G401 (cell line): ENCODE measurements around the gene GPR132. TPM values are rescaled to one million over a fixed set of nuclear protein-coding genes. Genes with fewer than 3 reads are reported as not detected.
A peak's percentile ranks its signal among the peaks of the same experiment; 100 is the strongest.
"Not testable (repeated sequence)": the region's sequence is repeated elsewhere in the genome, so short reads cannot be mapped to it uniquely, and the experiment has no call there.

Experiments used
- DNase-seq: peaks from one replicate; pipeline ENCODE4 v3.0.0-alpha.2; 2015; ENCODE audit warnings: low spot score
- in situ Hi-C: cut with HindIII; loops from 2 replicates; pipeline ENCODE4 v1.10.0; 2016; ENCODE audit warnings: low sequenced_read_pairs, mixed read lengths
- total RNA-seq: library from RNA; depleted of rRNA; stranded (reverse); fragments of >200 nt; shearing (Covaris generic); gene quantifications from 2 replicates; pipeline ENCODE4 v1.2.3, GENCODE V29; 2014

GPR132 gene
- total RNA-seq, 1 experiment from 2014 or later, result not detected

DNA sequence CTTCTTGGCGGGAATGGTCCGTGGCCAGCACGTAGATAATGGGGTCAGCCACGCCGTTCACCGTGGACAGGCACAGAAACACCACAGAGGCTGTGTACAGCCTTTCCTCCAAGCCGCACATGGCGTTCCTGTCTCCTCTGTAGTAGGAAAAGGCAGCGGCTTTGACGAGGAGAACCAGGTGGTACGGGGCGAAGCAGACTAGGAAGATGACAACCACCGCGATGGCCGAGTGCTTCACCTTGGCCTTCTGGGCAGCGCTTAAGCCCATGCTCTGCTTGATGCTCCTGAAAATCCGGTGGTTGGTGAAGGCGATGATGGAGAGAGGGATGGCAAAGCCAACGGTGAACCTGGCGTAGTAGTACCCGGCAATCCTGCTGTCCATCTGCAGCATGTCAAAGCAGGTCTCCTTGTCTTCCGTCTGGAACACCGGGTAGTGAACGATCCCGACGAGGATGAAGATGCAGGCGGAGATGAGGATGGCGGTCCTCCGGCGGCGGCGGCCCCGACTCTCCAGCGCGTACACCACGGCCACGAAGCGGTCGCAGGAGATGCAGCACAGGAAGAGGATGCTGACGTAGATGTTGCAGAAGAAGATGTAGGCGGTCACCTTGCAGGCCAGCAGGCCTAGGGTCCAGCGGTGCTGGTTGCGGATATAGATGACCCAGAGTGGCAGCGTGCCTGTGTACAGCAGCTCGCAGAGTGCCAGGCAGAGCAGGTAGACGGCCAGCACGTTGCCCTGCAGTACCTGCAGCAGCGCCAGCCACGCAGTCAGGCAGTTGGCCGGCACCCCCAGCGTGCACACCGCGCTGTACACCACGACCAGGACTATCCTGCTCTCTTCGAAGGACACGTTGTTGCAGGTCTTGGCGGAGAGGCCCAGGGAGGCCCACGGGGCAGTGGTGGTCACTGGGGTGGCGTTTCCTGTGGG lies 13.8 kb downstream of the GPR132 start:
- in situ Hi-C loops, result no loop called here
- no peak for DNase-seq

DNA sequence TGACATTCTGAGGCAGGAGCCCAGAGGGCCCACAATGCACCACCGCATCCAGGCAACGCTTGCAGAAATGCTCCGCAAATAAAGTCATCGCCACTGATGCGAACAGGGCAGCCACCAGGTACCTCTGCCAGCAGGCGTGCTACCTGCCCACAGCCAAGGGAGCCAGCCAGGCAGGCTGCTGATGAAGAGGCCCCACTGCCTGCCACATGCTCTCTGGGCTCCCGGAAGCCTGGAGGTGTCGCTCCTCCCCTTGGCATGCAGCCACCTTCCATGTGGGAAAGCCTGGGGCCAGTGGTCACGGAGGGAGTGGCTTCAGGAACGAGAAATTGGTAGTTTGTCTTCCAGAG lies 14.7 kb downstream of the GPR132 start:
- DNase-seq, result no peak
- in situ Hi-C loops, result no loop called here

DNA sequence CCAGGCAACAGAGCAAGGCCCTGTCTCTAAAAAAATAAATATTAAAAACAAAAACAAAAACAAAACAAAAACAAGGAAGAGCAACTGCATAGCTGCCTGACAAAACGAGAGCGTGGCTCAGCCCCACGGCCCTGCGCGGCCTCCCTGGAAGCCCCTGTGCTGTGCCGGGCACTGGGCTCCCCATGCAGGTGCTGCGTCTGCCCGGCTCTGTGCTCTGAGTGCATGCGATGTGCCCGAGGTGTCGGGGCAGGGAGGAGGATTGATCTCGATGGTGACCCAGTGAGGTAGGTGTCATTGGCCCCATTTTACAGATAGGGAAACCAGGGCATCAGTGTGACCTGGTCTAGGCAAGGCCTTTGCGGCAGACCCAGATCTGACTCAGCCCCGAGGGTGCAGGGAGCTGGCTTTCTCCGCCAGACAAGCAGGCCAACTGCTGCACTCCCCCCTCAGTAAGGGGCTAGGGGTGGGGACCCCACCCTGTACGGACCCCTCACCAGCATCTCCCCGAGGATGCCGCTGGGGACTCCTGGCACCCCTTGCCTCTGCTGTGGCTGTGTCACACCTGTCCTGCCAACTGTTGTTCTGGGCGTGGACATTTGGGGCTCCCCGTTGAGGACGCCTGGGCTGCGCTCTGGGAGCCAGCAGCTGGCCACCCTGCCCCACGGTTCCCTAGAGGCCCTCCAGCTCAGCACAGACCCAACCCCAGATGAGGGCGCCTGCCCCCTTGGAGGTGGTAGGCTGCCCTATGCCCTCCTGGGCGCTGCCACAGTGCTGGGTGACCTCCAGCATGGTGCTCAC lies 15.3 kb downstream of the GPR132 start:
- no peak for DNase-seq
- in situ Hi-C loops, result no loop called here

DNA sequence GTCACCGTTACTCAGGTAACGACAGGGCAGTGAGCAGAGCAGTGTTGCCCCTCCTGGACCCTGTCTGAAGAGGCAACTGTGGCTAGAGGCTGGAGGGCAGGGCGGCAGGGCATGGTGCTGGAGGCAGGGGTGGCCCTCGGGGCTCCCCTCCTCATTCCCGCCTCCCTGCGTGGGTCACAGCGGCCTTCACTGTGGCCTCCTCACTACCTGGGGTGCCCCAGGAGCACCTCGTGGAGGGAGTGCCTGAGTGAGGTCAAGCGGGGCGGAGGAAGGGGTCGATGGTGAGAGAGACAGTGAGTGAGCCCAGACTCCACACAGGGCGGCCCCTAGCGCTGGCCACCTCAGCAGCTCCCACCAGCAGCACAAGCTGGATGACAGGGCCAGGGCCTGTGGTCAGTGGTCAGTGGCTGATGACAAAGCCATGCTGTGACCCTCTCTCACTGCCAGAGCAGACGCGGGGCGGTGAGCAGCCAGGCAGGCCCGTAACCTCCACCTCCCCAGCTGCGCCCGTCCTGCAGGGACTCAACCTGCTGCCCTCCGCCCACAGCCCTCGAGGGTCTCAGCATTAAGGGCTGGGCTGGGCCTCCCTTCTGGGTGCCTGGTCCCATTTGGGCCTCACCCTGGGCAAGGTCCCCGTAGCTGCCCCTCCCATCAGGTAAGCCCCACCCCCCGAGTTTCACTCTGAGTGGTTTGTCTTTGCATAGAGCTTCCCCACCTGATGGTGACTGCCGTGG lies 17.8 kb downstream of the GPR132 start:
- in situ Hi-C loops, result no loop called here
- DNase-seq, result no peak

DNA sequence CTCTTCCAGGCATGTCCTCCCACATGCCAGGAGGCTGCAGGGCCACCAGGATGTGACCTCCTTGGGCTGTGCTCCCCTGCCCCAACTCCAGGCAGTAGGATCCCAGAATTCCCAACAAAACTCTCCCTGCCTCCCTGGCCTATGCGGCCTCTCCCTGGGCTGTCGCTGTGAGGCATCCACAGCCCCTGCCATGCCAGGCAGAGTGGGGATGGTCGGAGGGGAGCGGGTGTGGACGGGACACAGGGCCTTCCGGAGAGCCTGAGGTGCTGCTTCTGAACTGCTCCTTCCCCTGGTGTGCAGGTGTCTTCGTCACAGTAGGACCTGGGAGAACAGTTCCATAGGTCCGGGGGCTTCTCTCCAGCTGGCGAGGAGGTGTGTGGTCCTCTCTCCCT lies 18.3 kb downstream of the GPR132 start:
- in situ Hi-C loops, result no loop called here
- DNase-seq, result no peak

DNA sequence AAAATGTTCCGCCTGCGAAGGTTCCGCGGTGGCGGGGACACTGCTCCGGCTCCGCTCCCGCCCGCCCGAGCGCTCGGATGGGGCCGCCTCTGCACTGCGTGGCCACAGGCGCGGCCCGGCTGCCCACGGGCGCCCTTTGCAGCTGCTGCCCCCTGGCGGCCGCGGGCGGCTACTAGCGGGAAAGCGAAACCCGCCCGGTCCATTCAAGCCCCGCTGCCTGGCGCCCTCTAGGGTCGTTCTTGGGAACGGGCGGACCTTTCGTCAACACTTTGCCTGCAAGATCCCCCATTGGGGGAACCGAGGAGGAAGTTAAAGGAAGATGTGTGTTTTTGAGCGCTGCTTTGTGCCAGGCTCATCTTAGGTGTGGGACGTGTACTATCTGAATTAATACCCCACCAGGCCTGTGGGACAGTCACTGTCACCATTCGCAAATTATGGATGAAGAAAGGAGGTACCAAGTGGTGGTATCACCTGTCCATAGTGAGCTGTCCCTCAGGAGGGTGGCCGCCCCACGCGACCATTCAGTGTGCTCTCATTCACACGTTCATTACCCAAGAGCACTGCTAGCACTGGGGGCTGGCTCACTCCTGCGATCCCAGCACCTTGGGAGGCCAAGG lies 19.4 kb downstream of the GPR132 start:
- peak; percentile 74 for DNase-seq
- in situ Hi-C loops, result no loop called here

DNA sequence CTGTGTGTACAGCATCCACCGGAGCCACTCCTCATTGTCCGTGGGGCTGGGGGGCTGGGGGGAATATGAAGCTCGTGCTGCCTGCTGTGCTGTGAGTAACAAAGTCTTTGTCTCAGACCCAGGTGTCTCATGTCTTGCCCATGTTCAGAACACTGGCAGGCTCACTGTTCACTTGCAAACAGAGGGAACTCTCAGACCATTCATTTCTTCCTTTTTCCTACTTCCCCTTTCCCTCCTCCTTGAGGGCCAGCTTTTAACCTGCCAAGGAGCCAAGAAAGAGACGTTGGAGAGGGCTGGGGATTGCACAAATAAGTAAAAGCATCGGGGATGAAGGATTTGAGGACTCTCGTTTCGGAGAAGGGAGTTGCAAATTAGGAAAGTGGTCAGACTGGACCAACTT lies 21.6 kb downstream of the GPR132 start:
- in situ Hi-C loops, result no loop called here
- no peak for DNase-seq

DNA sequence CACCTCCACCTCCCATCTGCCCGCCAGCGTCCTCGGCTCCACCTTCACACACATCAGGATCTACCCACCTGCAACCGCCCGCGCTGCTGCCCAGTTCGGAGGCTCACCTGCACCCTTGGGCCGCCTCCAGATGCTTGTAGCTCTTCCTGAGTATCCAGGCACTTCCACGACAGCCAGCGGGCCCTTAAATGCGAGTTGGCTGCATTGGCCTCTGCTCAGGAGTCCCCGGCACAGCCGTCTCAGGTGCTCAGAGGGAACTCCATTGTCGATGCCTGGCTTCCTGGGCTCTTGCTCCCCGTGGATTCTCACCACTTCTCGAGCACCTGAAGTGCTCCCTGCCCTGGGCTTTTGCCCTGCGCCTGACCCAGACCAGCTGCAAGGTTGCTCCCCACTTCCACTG lies 22.4 kb downstream of the GPR132 start:
- in situ Hi-C loops, result no loop called here
- DNase-seq, result no peak

DNA sequence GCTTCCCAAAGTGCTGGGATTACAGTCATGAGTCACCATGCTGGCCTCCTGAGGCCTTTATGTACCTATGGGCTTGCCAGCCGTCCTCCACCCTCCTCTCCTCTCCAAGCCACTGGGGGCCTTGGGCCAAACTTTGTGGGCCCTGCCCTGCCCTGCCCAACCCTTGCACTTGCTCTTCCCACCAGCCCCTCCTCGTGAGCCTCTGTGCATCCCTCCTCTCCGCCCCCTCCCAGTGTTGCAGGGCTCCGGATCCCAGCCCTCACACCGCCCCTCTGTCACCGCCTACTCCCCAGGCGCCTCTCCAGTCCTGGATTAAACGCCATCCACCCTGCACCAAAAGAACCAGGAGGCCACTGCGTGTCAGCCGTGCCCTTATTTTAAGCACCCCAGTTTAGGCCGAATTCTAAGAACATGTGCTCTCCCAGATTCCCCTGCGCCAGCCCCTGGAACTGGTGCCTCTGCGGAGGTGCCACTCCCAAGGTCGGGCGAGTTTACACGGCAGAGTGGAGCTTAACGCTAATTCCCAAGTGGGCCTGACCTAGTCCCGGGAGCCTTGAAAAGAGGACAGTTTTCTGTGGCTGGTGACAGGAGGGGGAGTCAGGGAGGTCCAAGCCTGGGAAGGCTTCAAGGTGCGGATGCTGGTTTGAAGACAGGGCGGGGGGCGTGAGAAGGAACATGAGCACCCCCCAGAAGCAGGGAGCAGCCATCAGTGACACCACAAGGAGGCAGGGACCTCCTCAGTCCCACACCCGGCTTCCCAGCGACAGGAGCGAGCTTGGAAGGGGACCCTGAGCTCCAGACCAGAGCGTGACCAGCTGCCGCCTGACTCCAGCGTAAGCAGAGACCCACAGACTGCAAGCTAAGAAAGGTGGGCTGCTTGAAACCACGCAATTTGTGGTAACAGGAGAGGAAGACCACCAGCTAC lies 23.1 kb downstream of the GPR132 start:
- in situ Hi-C loops, result no loop called here
- DNase-seq, result no peak

DNA sequence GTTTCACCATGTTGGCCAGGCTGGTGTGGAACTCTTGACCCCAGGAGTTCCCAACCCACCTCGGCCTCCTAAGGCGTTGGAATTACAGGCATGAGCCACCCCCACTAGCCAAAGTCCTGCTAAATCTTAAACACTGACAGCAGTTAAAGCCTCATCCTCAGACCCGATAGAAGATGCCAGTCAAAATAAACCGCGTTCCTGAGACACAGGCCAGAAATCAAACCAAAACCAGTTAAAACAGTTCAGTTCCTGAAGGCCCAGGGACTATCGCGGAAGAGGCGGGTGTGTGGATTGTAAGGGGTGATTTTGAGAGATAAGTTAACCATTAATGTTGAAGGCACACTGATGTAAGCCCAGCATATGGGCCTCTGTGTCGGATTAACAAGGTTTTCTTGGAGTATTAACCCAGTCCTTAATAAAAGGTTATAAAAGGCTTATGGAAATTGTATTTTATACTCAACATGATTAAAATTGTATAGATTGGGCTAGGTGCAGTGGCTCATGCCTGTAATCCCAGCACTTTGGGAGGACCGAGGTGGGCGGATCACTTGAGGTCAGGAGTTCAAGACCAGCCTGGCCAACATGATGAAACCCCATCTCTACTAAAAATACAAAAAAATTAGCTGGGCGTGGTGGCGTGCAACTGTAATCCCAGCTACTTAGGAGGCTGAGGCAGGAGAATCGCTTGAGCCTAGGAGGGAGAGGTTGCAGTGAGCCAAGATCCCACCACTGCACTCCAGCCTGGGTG lies 25.6 kb downstream of the GPR132 start:
- DNase-seq, result no peak
- in situ Hi-C loops, result no loop called here

DNA sequence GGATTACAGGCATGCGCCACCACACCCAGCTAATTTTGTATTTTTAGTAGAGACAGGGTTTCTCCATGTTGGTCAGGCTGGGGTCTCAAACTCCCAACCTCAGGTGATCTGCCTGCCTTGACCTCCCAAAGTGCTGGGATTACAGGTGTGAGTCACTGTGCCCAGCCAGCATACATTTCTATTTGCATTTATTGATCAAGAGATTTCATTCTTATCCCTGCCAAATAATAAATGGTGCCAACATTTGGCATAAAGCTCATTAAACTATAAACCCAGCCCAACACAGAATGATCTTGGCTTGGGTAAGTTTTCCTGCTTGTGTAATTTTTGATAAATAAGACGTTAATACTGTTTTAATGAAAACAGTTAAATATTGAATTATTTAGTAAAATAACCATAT lies 29.6 kb downstream of the GPR132 start:
- in situ Hi-C loops, DNase-seq: not testable (repeated sequence)

DNA sequence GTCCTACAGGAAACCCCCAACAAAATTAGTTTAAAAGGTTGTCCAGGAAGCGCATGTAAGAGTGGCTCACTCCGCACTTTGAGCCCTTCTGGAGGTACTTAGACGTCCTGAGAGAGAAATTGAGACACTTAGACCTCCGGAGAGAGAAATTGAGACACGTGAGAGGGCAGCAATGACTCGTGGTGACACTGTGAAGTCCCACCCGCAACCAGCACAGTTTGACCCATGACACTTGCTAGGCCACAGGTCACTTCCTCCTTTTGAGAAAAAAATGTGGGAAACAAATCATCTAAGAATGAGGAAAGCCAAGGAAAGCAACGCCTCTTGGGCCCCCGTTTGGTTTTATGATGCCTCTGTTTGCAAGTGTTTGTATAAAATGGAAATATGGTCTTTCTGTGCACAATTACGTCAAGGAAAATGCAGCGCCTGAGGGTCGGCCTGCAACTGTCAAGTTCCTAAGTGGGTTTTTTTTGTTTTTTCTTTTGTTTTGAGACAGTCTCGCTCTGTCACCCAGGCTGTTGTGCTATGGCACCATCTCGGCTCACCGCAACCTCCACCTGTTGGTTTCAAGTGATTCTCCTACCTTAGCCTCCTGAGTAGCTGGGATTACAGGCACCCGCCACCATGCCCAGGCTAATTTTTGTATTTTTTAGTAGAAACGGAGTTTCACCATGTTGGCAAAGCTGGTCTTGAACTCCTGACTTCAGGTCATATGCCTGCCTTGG lies 30.8 kb downstream of the GPR132 start:
- in situ Hi-C loops, result no loop called here
- DNase-seq, result no peak

DNA sequence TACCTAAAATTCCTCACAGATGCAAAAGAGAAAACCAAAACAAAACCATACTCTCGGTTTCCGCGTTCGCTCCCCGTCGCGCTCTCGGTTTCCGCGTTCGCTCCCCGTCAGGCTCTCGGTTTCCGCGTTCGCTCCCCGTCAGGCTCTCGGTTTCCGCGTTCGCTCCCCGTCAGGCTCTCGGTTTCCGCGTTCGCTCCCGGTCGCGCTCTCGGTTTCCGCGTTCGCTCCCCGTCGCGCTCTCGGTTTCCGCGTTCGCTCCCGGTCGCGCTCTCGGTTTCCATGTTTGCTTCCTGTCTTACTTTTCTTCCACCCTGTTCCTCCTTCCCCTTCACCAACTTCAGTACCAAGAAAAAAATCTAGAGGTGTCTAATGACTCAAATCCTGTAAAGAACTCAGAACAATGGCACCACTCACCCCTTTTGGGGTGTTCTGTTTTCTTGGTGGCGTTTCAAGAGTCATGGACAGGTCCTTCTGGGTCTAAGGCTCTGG lies 31.8 kb downstream of the GPR132 start:
- in situ Hi-C loops, DNase-seq: not testable (repeated sequence)

DNA sequence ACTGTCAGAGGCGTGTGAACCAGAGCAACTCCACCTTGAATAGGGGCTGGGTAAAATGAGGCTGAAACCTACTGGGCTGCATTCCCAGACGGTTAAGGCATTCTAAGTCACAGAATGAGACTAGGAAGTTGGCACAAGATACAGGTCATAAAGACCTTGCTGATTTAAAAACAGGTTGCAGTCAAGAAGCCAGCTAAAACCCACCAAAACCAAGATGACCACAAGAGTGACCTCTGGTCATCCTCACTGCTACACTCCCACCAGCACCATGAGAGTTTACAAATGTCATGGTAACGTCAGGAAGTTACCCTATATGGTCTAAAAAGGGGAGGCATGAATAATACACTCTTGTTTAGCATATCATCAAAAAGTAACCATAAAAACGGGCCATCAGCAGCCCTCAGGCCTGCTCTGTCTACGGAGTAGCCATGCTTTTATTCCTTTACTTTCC lies 32.8 kb downstream of the GPR132 start:
- in situ Hi-C loops, DNase-seq: not testable (repeated sequence)

DNA sequence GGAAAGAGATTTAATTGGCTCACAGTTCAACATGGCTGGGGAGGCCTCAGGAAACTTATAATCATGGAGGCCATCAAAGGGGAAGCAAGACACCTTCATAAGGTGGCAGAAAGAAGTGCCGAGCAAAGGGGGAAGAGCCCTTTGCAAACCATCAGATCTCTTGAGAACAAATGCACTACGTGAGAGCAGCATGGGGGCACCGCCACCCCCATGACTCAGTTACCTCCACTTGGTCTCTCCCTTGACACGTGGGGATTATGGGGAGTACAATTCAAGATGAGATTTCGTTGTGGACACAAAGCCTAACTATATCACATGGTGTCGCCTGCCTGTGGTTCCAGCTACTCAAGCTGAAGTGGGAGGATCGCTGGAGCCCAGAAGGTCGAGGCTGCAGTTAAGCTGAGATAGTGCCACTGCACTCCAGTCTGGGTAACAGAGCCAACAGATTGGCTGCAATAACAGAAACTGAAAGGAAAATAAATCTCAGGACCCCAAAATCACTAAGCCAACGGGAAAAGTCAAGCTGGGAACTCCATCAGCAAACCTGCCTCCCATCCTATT lies 34.3 kb downstream of the GPR132 start:
- in situ Hi-C loops, result no loop called here
- no peak for DNase-seq

DNA sequence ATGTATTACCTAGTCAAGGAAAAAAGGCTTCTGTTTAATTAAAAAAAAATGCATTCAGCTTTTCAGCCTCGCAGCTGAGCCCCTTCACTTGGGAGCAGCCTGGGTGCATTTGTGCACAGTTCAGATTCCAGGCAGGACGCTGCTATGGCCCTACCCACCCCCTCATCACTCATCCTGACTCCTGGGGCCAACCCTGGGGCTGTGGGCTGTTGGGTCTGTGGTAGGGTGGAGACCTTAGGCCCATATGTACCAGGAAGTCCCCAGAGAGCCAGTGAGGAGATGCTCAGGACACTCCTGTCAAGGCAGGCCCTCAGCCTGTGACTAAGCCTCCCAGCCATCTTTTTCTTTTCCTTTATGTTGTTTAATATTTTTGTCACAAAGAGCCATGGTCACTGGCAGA lies 35.0 kb downstream of the GPR132 start:
- in situ Hi-C loops, result no loop called here

DNA sequence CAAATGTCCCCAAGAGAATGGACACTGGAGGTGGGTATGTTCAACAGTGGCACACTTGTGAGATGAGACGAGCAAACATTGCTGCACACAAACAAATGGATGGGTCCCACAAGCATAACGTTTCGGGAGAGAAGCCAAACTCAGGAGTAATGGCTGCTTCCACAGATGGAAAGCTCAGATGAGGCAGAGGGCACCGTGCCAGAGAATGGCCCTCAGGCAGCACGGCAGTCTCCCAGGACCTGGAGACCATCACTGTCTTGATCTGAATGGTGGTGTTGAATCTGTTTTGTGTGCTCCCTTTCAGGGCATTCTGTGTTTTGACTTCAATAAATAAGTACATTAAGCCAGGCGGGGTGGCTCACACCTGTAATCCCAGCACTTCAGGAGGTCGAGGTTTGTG lies 35.8 kb downstream of the GPR132 start:
- DNase-seq, result no peak
- in situ Hi-C loops, result no loop called here

More for the DNA sequence above, 35.0 kb downstream of the GPR132 start:
- no peak for DNase-seq
